Tibial artery (tissue), 4 donors: ENCODE measurements around the gene CAMTA1.

Experiments
- DNase-seq, 2 donors: peaks; one replicate each; pipeline ENCODE4 v3.0.0-alpha.2; 2019
- H3K27ac ChIP-seq, 2 donors: fragments of 200-600 bp; sonication (generic) in 1 of 2; 1 replicate in 1 of 2; 2 replicates in 1 of 2; pipeline ENCODE4 v1.5.1; 2018 to 2019; ENCODE audit warnings: mild to moderate bottlenecking in 1 of 2
- H3K27me3 ChIP-seq, 2 donors: fragments of 200-600 bp; sonication (generic) in 1 of 2; one replicate each; pipeline versions ENCODE4 v1.5.1 to v1.6.0; 2016 to 2019
- H3K36me3 ChIP-seq, 3 donors: fragments of 200-600 bp; sonication (generic) in 2 of 3; one replicate each; pipeline ENCODE4 v1.5.1; 2016 to 2019; ENCODE audit warnings: mild to moderate bottlenecking in 2 of 3
- H3K4me1 ChIP-seq, 4 donors: fragments of 200-600 bp; sonication (generic) in 2 of 4; 1 replicate in 3 of 4; 2 replicates in 1 of 4; pipeline ENCODE4 v1.5.1; 2016 to 2019
- H3K4me3 ChIP-seq, 2 donors: fragments of 200-600 bp; sonication (generic) in 1 of 2; 1 replicate in 1 of 2; 2 replicates in 1 of 2; pipeline ENCODE4 v1.5.1; 2018 to 2019; ENCODE audit warnings: mild to moderate bottlenecking in 2 of 2
- H3K9me3 ChIP-seq, 3 donors: fragments of 200-600 bp; sonication (generic) in 1 of 3; one replicate each; pipeline ENCODE4 v1.5.1; 2016 to 2019
- intact Hi-C: fragments of 100-400 bp; cut with DNase I; formaldehyde crosslinking; loops from one replicate; pipeline ENCODE4 v1.15.0; 2023; ENCODE audit warnings: low total_unique reads
- TF ChIP-seq, protein P1 (sequence below), 2 experiments: fragments of 200-600 bp in 1 of 2; fragments of 450-650 bp in 1 of 2; IDR thresholded peaks; one replicate each; pipeline ENCODE4 v1.5.1; 2017 to 2019; ENCODE audit warnings: antibody characterized with exemption in 2 of 2, mild to moderate bottlenecking in 1 of 2, moderate library complexity in 1 of 2

CAMTA1 gene

DNA sequence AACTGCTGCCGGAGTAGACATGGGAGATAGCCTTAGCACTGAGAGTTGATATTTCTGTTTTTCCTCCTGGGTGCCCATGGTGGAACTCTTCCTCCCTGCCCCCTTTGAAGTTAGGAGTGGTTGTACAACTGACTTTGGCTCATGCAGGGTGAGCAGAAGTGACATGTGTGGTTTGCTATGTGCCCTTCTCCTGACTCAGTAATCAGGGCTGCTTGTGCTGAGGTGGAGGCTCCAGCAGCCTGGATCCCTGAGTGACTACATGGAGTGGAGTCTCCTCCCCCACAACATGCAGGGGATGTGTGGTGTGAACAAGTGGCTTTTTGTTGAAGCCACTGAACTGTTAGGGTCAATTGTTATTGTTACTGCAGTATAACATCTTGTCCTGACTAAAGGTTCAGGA, 261.6 kb downstream of the CAMTA1 start:
- Histone ChIP-seq H3K4me3 (no peak overlapping the region), H3K9me3 (peaks cover 0 to 14% (median 0%) of the 10 kb centered on the region in 3 donors), H3K27ac (no peak overlapping the region), H3K4me1 (no peaks in the 10 kb centered on the region), H3K36me3 (no peaks in the 10 kb centered on the region), H3K27me3 (peaks cover 0 to 62% of the 10 kb centered on the region in 2 donors)
- TF ChIP-seq, protein P1, sequence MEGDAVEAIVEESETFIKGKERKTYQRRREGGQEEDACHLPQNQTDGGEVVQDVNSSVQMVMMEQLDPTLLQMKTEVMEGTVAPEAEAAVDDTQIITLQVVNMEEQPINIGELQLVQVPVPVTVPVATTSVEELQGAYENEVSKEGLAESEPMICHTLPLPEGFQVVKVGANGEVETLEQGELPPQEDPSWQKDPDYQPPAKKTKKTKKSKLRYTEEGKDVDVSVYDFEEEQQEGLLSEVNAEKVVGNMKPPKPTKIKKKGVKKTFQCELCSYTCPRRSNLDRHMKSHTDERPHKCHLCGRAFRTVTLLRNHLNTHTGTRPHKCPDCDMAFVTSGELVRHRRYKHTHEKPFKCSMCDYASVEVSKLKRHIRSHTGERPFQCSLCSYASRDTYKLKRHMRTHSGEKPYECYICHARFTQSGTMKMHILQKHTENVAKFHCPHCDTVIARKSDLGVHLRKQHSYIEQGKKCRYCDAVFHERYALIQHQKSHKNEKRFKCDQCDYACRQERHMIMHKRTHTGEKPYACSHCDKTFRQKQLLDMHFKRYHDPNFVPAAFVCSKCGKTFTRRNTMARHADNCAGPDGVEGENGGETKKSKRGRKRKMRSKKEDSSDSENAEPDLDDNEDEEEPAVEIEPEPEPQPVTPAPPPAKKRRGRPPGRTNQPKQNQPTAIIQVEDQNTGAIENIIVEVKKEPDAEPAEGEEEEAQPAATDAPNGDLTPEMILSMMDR (IDR thresholded peaks at IDR 0.05), result no peak
- DNase-seq, result no peak
- intact Hi-C loops, result no loop called here

DNA sequence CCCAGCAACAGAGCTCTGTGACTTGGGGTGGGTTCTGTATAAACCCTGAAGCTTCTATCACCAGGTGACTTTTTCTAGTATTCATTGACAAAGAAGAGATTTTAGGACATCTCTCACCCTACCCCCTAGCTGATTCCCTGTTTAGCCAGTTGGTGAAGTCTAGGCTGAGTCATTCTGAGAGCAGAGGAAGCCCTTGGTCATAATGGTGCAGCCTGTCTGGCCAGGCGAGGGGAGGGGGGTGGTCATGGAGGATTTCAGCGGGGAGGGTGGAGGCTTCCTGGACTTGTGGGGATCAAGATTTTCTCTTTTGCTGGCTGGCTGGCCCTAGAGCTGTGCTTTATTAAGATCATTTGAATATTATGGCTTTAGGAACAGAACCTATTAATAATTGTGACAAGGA, 262.6 kb downstream of the CAMTA1 start:
- TF ChIP-seq, protein P1 (IDR thresholded peaks at IDR 0.05), result no peak
- H3K27me3 ChIP-seq, result peaks cover 0 to 60% of the 10 kb centered on the region in 2 donors
- H3K4me3 ChIP-seq, result no peak overlapping the region
- no peaks in the 10 kb centered on the region for H3K4me1 ChIP-seq
- no peak overlapping the region for H3K27ac ChIP-seq
- H3K9me3 ChIP-seq, result peaks cover 0 to 14% (median 0%) of the 10 kb centered on the region in 3 donors
- DNase-seq, result no peak
- intact Hi-C loops, result no loop called here
- no peaks in the 10 kb centered on the region for H3K36me3 ChIP-seq

- H3K9me3 ChIP-seq, result peaks cover 0 to 14% (median 0%) of the 10 kb centered on the region in 3 donors
- H3K36me3 ChIP-seq, result no peaks in the 10 kb centered on the region
- TF ChIP-seq, protein P1 (IDR thresholded peaks at IDR 0.05), result no peak
- H3K27ac ChIP-seq, result no peak overlapping the region
- DNase-seq, result no peak
- no peak overlapping the region for H3K4me3 ChIP-seq
- no peaks in the 10 kb centered on the region for H3K4me1 ChIP-seq
- H3K27me3 ChIP-seq, result peaks cover 0 to 60% of the 10 kb centered on the region in 2 donors
- intact Hi-C loops, result no loop called here
Observed at GRCh38 chr1:7048395-7048794, 263.1 kb downstream of the CAMTA1 start.

DNA sequence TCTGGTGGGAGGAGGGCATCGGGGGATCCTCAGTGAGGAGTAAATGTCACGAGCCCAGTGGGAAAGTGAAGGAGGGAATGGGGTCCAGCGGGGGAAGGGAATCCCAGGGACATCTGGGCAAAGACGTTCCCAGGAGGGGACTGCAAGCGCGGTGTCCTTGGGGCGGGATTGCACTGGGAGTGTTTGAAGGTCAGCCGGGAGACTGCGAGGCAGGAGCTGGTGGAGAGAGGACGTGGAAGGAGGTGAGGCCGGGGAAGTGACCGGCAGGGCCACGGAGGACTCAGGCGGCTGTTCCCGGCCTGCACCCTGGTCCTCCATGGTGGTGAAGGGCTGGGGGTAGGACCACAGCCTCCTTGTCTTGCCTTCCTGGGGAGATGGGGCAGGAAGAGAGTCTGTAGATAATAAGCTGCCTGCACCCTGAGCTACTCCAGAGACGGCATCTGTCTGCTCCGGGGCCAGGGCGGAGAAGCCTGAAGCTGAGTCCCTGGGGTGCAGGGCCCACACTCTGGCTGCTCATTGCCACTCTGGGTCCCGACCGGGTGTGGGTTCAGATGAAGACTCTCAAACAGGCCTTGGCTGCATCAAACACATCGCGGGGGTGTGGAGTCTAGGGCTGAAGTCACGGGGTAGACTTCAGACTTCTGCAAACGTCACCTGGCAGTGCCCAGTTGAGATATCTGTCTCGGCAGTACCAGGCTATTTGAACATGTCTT, 264.8 kb downstream of the CAMTA1 start:
- Histone ChIP-seq H3K9me3 (peaks cover 0 to 14% (median 0%) of the 10 kb centered on the region in 3 donors), H3K27me3 (peaks cover 0 to 53% of the 10 kb centered on the region in 2 donors), H3K27ac (no peak overlapping the region), H3K36me3 (no peaks in the 10 kb centered on the region), H3K4me1 (no peaks in the 10 kb centered on the region), H3K4me3 (no peak overlapping the region)
- intact Hi-C loops, result no loop called here
- no peak for DNase-seq
- TF ChIP-seq, protein P1 (IDR thresholded peaks at IDR 0.05), result no peak

DNA sequence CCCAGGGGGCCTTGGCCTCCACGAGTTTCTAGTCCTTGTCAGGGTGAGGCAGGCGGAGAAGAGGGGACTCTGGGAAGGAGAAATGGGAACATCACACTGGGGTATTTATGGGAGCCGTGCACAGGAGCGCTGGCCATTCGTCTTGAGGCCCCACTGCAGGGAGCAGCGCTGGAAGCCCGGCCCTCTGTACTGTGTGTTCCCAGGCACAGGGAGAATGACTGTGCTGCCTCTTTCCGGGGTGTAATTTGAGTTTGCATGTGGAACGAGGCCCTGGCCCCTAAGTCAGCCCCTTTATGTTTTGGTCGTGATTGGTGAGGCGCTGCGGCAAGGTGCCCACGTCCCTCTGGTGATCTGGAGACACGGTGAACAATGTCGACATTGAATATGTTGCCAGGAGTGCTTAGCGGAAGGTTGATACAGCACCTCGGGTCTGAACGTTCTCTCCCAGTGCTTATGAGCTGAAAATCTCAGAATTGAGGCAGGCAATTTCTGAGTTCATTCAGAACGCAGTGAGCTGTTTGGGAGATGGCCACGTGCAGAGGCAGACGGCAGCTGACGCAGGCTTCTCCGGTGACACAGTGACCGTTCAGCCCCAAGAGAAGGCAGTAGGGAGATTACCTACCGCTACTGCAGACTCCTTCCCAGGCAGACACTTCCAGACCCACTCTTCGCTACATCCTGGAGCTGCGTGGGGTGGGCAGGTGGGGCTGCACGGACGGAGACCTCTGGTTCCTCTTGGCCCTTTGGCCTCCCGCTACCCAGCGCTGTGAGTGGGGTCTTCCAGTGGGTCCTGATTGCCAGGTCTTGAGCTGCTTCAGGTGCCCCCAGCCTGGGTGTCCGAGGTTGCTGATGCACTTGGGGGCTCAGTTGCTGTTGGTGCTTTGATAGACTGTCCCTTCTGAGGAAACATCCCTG, 265.8 kb downstream of the CAMTA1 start:
- intact Hi-C loops, result no loop called here
- DNase-seq, result no peak

More for the DNA sequence above, 265.8 kb downstream of the CAMTA1 start:
- Histone ChIP-seq H3K4me1 (no peaks in the 10 kb centered on the region), H3K4me3 (no peak overlapping the region), H3K27me3 (peaks cover 0 to 52% of the 10 kb centered on the region in 2 donors), H3K36me3 (no peaks in the 10 kb centered on the region), H3K27ac (no peak overlapping the region), H3K9me3 (peaks cover 0 to 14% (median 0%) of the 10 kb centered on the region in 3 donors)
- TF ChIP-seq, protein P1 (IDR thresholded peaks at IDR 0.05), result no peak
